Measurements from ENCODE around the gene SGK1.
"Not testable (repeated sequence)": the region's sequence is repeated elsewhere in the genome, so short reads cannot be mapped to it uniquely, and the experiment has no call there.

The SGK1 gene

GRCh38 chr6:134193536-134194498 is 124.1 kb downstream of the SGK1 start:
- no peaks in the 10 kb centered on the region for H3K36me3 ChIP-seq (ENCODE audit: control insufficient read depth in 2 of 2, insufficient read depth in 1 of 2, low read length in 2 of 2)
- H3K27ac ChIP-seq (ENCODE audit: extremely low read depth, low read depth, low read length) = no peak overlapping the region
- no peaks in the 10 kb centered on the region for H3K9me3 ChIP-seq (ENCODE audit: control insufficient read depth, insufficient read depth, low read depth, low read length)
- no peak overlapping the region for H3K4me3 ChIP-seq (ENCODE audit: low read depth, low read length)
- no peaks in the 10 kb centered on the region for H3K4me1 ChIP-seq (ENCODE audit: control insufficient read depth, insufficient read depth, low read length)
- POLR2A ChIA-PET = no interaction called here
- no peak for TF ChIP-seq ZNF626 (tag by site-specific recombination; IDR thresholded peaks at IDR 0.05)
- TF ChIP-seq ZBTB17 (tag by site-specific recombination; IDR thresholded peaks at IDR 0.05) = no peak
- TF ChIP-seq ZNF514 (tag by site-specific recombination; IDR thresholded peaks at IDR 0.05) = no peak
- TF ChIP-seq YY2 (tag by site-specific recombination; IDR thresholded peaks at IDR 0.05) = no peak
- TF ChIP-seq BCL6B (tag by site-specific recombination; IDR thresholded peaks at IDR 0.05) = no peak
- TF ChIP-seq, protein P1, sequence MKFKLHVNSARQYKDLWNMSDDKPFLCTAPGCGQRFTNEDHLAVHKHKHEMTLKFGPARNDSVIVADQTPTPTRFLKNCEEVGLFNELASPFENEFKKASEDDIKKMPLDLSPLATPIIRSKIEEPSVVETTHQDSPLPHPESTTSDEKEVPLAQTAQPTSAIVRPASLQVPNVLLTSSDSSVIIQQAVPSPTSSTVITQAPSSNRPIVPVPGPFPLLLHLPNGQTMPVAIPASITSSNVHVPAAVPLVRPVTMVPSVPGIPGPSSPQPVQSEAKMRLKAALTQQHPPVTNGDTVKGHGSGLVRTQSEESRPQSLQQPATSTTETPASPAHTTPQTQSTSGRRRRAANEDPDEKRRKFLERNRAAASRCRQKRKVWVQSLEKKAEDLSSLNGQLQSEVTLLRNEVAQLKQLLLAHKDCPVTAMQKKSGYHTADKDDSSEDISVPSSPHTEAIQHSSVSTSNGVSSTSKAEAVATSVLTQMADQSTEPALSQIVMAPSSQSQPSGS (tag by site-specific recombination; IDR thresholded peaks at IDR 0.05; ENCODE audit: low read depth) = no peak
- no peak for TF ChIP-seq HOXC10 (CRISPR knock-in tag; IDR thresholded peaks at IDR 0.05)
- no peak for TF ChIP-seq OSR2 (tag by site-specific recombination; IDR thresholded peaks at IDR 0.05)
- no peak for TF ChIP-seq PRDM6 (tag by site-specific recombination; IDR thresholded peaks at IDR 0.05)
- no peak for TF ChIP-seq ZNF155 (tag by site-specific recombination; IDR thresholded peaks at IDR 0.05)
- TF ChIP-seq ZNF776 (tag by site-specific recombination; IDR thresholded peaks at IDR 0.05; ENCODE audit: borderline replicate concordance) = no peak
- no peak for TF ChIP-seq ZNF398 (tag by site-specific recombination; IDR thresholded peaks at IDR 0.05)
- TF ChIP-seq ZSCAN23 (tag by site-specific recombination; IDR thresholded peaks at IDR 0.05) = no peak
- CTCF ChIA-PET = interaction anchor here (0.6 to 1.1 kb wide), 4 partner anchors 13 to 579 kb away, joined by 3 to 4 read pairs (median 3); no protein-coding TSS in a partner anchor

GRCh38 chr6:134192609-134193008 is 125.3 kb downstream of the SGK1 start:
- H3K4me1 ChIP-seq (ENCODE audit: control insufficient read depth, insufficient read depth, low read length); H3K36me3 ChIP-seq (ENCODE audit: control insufficient read depth in 2 of 2, insufficient read depth in 1 of 2, low read length in 2 of 2); POLR2A ChIA-PET; H3K4me3 ChIP-seq (ENCODE audit: low read depth, low read length); H3K9me3 ChIP-seq (ENCODE audit: control insufficient read depth, insufficient read depth, low read depth, low read length); H3K27ac ChIP-seq (ENCODE audit: extremely low read depth, low read depth, low read length): not testable (repeated sequence)
- CTCF ChIA-PET = interaction anchor here (0.7 kb wide), 1 partner anchor 580 kb away, joined by 3 read pairs; no protein-coding TSS in a partner anchor

GRCh38 chr6:134190883-134191282 is 127.0 kb downstream of the SGK1 start:
- POLR2A ChIA-PET = no interaction called here
- Histone ChIP-seq H3K27ac (ENCODE audit: extremely low read depth, low read depth, low read length) (no peak overlapping the region), H3K4me1 (ENCODE audit: control insufficient read depth, insufficient read depth, low read length) (no peaks in the 10 kb centered on the region), H3K4me3 (ENCODE audit: low read depth, low read length) (no peak overlapping the region), H3K9me3 (ENCODE audit: control insufficient read depth, insufficient read depth, low read depth, low read length) (no peaks in the 10 kb centered on the region), H3K36me3 (ENCODE audit: control insufficient read depth in 2 of 2, insufficient read depth in 1 of 2, low read length in 2 of 2) (no peaks in the 10 kb centered on the region)
- CTCF ChIA-PET = no interaction called here
- TF ChIP-seq, protein P2, sequence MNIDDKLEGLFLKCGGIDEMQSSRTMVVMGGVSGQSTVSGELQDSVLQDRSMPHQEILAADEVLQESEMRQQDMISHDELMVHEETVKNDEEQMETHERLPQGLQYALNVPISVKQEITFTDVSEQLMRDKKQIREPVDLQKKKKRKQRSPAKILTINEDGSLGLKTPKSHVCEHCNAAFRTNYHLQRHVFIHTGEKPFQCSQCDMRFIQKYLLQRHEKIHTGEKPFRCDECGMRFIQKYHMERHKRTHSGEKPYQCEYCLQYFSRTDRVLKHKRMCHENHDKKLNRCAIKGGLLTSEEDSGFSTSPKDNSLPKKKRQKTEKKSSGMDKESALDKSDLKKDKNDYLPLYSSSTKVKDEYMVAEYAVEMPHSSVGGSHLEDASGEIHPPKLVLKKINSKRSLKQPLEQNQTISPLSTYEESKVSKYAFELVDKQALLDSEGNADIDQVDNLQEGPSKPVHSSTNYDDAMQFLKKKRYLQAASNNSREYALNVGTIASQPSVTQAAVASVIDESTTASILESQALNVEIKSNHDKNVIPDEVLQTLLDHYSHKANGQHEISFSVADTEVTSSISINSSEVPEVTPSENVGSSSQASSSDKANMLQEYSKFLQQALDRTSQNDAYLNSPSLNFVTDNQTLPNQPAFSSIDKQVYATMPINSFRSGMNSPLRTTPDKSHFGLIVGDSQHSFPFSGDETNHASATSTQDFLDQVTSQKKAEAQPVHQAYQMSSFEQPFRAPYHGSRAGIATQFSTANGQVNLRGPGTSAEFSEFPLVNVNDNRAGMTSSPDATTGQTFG (tag by site-specific recombination; IDR thresholded peaks at IDR 0.05; ENCODE audit: borderline replicate concordance) = no peak
- TF ChIP-seq ZNF214 (tag by site-specific recombination; IDR thresholded peaks at IDR 0.05; ENCODE audit: borderline replicate concordance) (no peak), ZNF211 (tag by site-specific recombination; IDR thresholded peaks at IDR 0.05; ENCODE audit: low read depth) (no peak), ZNF404 (tag by site-specific recombination; IDR thresholded peaks at IDR 0.05) (no peak), ZNF37A (tag by site-specific recombination; IDR thresholded peaks at IDR 0.05) (no peak), GLI2 (tag by site-specific recombination; IDR thresholded peaks at IDR 0.05; ENCODE audit: borderline replicate concordance, low read depth) (no peak), ZNF23 (tag by site-specific recombination; IDR thresholded peaks at IDR 0.05; ENCODE audit: borderline replicate concordance) (no peak), ZFHX2 (tag by site-specific recombination; conservative IDR thresholded peaks at IDR 0.05) (no peak), ZBTB21 (tag by site-specific recombination; IDR thresholded peaks at IDR 0.05) (no peak)

Measured in HEK293 (cell line).